IPS-15b (cell line): ENCODE results near the gene IPMK.
"Not testable (repeated sequence)": the region's sequence is repeated elsewhere in the genome, so short reads cannot be mapped to it uniquely, and the experiment has no call there.

Experiments
- H3K27me3 ChIP-seq: one replicate; pipeline ENCODE4 v1.6.1; 2013; ENCODE audit warnings: low read length; ENCODE audit not compliant: control insufficient read depth, insufficient read depth
- H3K36me3 ChIP-seq: one replicate; pipeline ENCODE4 v1.6.1; 2013; ENCODE audit warnings: low read length; ENCODE audit not compliant: control insufficient read depth, insufficient read depth
- H3K4me1 ChIP-seq: one replicate; pipeline ENCODE4 v1.6.1; 2013; ENCODE audit warnings: mild to moderate bottlenecking, low read length; ENCODE audit not compliant: control insufficient read depth, insufficient read depth
- H3K4me3 ChIP-seq: one replicate; pipeline ENCODE4 v1.5.1; 2013; ENCODE audit warnings: low read depth, low read length
- H3K9ac ChIP-seq: one replicate; pipeline ENCODE4 v1.6.1; 2013; ENCODE audit warnings: low read depth, mild to moderate bottlenecking, low read length
- H3K9me3 ChIP-seq: one replicate; pipeline ENCODE4 v1.6.1; 2013; ENCODE audit warnings: mild to moderate bottlenecking, low read length; ENCODE audit not compliant: control insufficient read depth, insufficient read depth

IPMK gene

DNA sequence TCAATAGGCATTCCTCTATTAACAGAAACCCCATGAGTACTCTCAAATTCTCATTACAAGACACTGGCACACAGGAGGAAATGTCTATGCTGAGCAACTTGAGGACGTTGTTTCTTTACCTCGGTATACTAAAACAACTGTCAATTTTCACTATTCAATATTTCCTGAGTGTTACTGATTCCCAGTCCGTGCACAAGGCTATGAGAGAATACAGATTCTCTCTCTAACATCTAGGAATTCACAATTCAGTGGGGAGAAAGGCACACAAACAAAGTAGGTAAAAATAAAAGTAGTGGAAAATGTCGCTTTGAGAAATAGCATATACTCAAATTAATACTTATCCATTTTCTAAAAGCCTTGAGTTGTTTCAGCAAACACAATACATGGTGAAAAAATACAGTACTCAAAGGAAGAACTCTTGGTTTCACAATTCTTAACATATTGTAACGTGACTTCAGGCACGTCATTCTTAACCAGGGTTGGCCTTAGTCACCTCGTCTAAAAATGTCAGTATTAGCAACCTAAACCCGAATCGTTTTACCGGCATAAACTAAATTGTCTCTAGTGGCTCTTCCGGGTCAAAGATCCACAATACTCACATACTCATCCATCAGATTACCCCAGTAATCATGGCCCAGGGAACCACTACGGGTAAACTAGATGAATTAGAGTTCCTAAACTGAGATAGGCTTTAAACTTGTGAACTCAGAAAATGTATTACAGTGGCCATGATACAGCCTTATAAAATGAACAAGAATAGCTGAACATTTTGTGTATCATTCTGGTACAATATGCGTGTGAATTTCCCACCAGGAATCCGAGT, 1.5 kb downstream of the IPMK start:
- no peaks in the 10 kb centered on the region for H3K27me3 ChIP-seq
- no peak overlapping the region for H3K9ac ChIP-seq
- H3K4me3 ChIP-seq, result peak overlapping the region; percentile 94
- no peaks in the 10 kb centered on the region for H3K9me3 ChIP-seq
- H3K36me3 ChIP-seq, result no peaks in the 10 kb centered on the region
- H3K4me1 ChIP-seq, result peaks cover 7% of the 10 kb centered on the region

DNA sequence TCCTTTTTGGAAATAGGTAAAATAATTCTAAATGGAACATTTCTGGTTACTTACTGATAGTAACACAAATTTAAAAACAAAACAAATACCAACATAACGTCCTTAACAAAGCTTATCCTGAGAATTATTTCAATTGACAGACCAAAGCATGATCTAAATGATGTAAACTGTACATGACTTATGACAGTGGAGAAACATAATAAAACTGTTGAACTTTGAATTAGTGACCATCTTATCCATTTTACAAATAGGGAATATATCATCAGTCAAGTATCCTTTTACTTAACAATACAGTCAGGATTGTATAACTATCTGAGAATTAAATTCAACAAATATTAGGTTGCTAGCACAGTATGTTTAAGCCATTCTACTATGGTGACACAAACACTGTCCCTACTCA, 2.4 kb downstream of the IPMK start:
- Histone ChIP-seq H3K36me3 (no peaks in the 10 kb centered on the region), H3K4me3 (no peak overlapping the region), H3K27me3 (no peaks in the 10 kb centered on the region), H3K9me3 (no peaks in the 10 kb centered on the region), H3K4me1 (peaks cover 7% of the 10 kb centered on the region), H3K9ac (no peak overlapping the region)

DNA sequence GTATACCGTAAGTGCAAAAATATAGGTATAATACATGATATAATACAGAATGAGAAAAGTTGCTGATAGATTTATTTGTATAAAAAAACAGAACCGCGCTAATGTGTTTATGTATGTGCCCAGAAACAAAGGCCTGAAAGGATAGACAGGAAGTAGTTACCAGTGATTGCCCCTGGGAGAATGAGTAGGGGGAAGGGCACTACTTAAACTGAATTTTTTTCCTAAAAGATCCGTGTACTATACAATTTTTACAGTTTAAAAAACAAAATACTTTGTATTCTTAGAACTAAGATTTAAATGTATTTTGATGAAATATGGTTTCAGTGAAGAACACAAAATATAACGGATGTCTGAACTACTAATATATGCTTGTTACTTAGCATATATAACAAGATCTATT, 2.9 kb downstream of the IPMK start:
- Histone ChIP-seq H3K4me1 (peaks cover 7% of the 10 kb centered on the region), H3K9me3 (no peaks in the 10 kb centered on the region), H3K36me3 (no peaks in the 10 kb centered on the region), H3K9ac (no peak overlapping the region), H3K27me3 (no peaks in the 10 kb centered on the region), H3K4me3 (no peak overlapping the region)

GRCh38 chr10:58262766-58263165, 4.9 kb downstream of the IPMK start:
- Histone ChIP-seq H3K4me3 (no peak overlapping the region), H3K9me3 (no peaks in the 10 kb centered on the region), H3K4me1 (peaks cover 7% of the 10 kb centered on the region), H3K27me3 (no peaks in the 10 kb centered on the region), H3K36me3 (no peaks in the 10 kb centered on the region), H3K9ac (no peak overlapping the region)

DNA sequence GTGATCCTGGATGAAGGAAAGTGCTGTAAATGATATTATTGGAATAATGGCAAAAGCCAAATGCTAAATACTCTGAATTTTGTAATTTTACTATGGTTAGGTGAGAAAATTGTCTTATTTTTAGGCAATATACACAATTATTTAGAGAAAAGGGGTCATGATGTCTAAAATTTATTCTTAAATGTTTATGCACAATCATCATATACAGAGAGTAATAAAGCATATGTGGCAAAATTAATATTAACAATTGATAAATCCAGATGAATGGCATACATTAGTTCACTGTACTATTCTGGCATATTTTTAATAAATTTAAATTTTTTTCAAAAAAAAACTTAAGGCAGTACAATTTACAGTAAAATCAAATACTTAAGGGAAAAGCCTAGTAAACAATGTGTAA, 7.4 kb downstream of the IPMK start:
- H3K9me3 ChIP-seq, result no peaks in the 10 kb centered on the region
- no peaks in the 10 kb centered on the region for H3K36me3 ChIP-seq
- H3K27me3 ChIP-seq, result no peaks in the 10 kb centered on the region
- no peak overlapping the region for H3K4me3 ChIP-seq
- peaks cover 5% of the 10 kb centered on the region for H3K4me1 ChIP-seq
- H3K9ac ChIP-seq, result no peak overlapping the region

DNA sequence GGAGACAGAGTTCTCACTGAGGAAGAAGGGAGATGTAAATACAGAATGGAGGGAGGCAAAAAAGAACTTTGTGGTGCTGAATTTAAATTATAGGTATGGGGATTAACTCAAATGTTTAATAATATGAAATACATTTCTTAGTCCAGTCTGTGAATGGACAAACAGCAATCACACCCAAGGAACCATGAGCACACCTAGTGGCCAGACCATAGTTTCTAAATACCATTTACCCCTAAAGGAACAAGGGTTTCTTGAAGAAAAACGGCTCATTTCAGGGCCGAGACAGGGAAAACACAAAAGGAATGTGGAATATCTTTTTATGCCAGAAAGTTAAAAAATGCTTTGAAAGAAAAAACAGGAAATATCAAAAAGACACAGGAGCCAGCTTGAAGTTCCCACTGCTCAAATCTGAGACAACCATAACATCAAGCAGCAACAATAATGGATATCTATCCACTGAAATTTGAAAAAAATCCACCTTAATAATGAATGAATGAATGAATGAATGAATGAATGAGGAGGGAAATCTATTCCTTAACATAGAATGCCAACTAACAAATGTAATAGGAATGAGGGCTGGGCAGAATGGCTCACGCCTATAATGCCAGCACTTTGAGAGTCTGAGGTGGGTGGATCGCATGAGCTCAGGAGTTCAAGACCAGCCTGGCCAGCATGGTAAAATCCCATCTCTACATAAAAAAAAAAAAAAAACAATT, 8.6 kb downstream of the IPMK start:
- Histone ChIP-seq H3K36me3 (no peaks in the 10 kb centered on the region), H3K4me1 (no peaks in the 10 kb centered on the region), H3K27me3 (no peaks in the 10 kb centered on the region), H3K9me3 (peaks cover 2% of the 10 kb centered on the region), H3K9ac (no peak overlapping the region), H3K4me3 (no peak overlapping the region)

DNA sequence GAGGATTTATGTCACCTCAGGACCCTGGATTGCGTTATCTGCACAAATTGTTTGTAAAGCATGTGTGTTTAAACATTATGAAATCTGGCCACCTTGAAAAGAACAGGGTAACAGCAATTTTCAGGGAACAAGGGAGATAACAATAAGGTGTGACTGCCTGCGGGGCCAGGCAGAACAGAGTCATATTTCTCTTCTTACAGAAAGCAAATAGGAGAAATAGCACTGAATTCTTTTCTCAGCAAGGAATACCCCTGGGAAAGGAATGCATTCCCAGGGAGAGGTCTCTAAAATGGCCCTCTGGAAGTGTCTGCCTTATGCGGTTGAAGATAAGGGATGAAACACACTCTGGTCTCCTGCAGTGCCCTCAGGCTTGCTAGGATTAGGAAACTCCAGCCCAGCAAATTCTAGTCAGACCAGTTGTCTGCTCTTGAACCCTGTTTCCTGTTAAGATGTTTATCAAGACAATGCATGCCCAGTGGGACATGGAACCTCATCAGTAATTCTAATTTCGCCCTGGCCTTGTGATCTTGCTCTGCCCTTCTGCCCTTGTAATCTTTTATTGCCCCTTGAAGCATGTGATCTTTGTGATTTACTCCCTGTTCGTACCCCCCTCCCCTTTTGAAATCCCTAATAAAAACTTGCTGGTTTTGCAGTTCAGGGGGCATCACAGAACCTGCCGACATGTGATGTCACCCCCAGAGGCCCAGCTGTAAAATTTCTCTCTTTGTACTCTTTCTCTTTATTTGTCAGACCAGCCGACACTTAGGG, 11.5 kb downstream of the IPMK start:
- not testable (repeated sequence) for H3K4me1 ChIP-seq, H3K27me3 ChIP-seq, H3K36me3 ChIP-seq, H3K9ac ChIP-seq, H3K9me3 ChIP-seq, H3K4me3 ChIP-seq

GRCh38 chr10:58254644-58255043, 13.1 kb downstream of the IPMK start:
- Histone ChIP-seq H3K9ac (no peak overlapping the region), H3K4me3 (no peak overlapping the region), H3K27me3 (no peaks in the 10 kb centered on the region), H3K36me3 (no peaks in the 10 kb centered on the region), H3K9me3 (peaks cover 5% of the 10 kb centered on the region), H3K4me1 (no peaks in the 10 kb centered on the region)

- H3K4me1 ChIP-seq, result no peaks in the 10 kb centered on the region
Observed at GRCh38 chr10:58253184-58253583, 14.5 kb downstream of the IPMK start.

DNA sequence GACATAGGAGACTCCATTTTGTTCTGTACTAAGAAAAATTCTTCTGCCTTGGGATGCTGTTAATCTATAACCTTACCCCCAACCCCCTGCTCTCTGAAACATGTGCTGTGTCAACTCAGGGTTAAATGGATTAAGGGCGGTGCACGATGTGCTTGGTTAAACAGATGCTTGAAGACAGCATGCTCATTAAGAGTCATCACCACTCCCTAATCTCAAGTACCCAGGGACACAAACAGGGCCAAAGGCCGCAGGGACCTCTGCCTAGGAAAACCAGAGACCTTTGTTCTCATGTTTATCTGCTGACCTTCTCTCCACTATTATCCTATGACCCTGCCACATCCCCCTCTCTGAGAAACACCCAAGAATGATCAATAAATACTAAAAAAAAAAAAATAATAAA, 23.0 kb downstream of the IPMK start:
- not testable (repeated sequence) for H3K9me3 ChIP-seq, H3K9ac ChIP-seq, H3K36me3 ChIP-seq, H3K27me3 ChIP-seq, H3K4me1 ChIP-seq, H3K4me3 ChIP-seq

More at GRCh38 chr10:58253184-58253583, 14.5 kb downstream of the IPMK start:
- Histone ChIP-seq H3K27me3 (no peaks in the 10 kb centered on the region), H3K4me3 (no peak overlapping the region), H3K36me3 (no peaks in the 10 kb centered on the region), H3K9me3 (peaks cover 5% of the 10 kb centered on the region), H3K9ac (no peak overlapping the region)

DNA sequence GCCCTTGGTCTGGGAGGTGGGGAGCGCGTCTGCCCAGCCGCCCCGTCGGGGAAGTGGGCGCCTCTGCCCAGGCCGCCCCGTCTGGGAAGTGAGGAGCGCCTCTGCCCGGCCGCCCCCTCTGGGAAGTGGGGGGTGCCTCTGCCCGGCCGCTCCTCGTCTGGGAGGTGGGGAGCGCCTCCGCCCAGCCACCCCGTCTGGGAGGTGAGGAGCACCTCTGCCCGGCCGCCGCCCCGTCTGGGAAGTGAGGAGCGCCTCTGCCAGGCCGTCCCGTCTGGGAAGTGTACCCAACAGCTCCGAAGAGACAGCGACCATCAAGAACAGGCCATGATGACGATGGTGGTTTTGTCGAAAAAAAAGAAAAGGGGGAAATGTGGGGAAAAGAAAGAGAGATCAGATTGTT, 23.5 kb downstream of the IPMK start:
- not testable (repeated sequence) for H3K27me3 ChIP-seq, H3K36me3 ChIP-seq, H3K4me3 ChIP-seq, H3K9me3 ChIP-seq, H3K9ac ChIP-seq, H3K4me1 ChIP-seq
